Measurements from ENCODE around the gene HYCC1. TPM values are rescaled to one million over a fixed set of nuclear protein-coding genes. Genes with fewer than 3 reads are reported as not detected.

HYCC1 gene
- 59.4 and 80.3 TPM in 2 replicates for polyA plus RNA-seq (2011; rRNA removed)
- polyA minus RNA-seq (2011; rRNA and poly(A)+ RNA removed): 41.7 and 70.3 TPM in 2 replicates

DNA sequence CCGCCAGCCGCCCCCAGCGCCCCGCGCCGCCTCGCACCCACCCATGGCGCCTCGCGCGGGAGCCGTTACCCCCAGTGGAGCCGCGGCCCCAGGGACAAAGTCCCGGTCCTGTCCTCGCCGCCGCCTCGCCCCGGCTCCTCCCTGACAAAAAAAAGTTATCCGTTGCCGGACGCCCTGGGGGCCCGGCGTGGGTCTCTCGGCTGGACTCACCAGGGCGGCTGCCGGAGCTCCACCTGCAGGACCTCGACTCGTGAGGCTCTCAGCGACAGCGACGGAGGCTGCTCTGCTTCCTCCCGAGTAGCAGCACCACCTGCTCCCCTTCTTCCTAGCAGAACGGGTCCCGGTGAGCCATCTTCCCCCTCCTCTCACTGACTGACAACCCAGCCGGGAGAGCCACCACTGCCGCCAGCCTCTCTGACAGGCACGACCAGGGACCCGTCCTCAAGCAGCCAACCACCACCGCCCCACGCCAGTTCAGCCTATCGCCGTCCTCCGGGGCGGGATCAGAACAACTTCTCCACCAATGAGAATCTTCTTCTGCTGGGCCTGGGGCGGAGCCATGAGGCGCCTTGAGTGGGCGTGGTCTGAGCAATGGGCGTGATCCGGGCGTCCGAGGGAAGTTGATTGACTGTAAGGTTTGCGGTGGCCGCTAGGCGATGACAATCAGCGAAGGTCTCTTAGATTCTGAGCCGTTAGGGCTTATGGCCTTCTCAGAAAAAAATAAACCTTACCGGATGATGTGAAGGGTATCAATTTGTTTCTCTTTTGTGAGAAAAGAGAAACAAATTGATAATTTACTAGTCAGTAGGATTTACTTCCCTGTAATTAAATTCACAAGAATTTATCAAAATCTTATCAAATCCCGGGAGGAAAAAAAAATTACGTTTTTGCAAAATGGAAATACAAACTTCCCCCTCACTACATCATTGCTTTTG, at the start of gene HYCC1:
Gene HYCC1 (minus strand): TSS at position 416 of the 935 bp plus-strand sequence. CDS start 23,019 bp downstream, outside the sequence.
- H3K4me3 ChIP-seq (ENCODE audit: low read depth, low read length): peak within 1 kb of the TSS; percentile 85
- peak within 1 kb of the TSS; percentile 54 for H3K27ac ChIP-seq (ENCODE audit: low read depth, low read length)
- peak; percentile 64 for TF ChIP-seq CTCF (IDR thresholded peaks at IDR 0.05; ENCODE audit: low read depth, low read length)
- DNase-seq (ENCODE audit: low read depth, low spot score): peak; percentile 97
- H3K9me3 ChIP-seq (ENCODE audit: control insufficient read depth, insufficient read depth, low read length): no peaks in the 10 kb centered on the region
- CTCF ChIA-PET: interaction anchor here (0.7 to 1.3 kb wide), 2 partner anchors 11 to 140 kb away, joined by 3 to 4 read pairs; no protein-coding TSS in a partner anchor
- POLR2A ChIA-PET: no interaction called here
- no peaks in the 10 kb centered on the region for H3K27me3 ChIP-seq (ENCODE audit: control insufficient read depth, insufficient read depth, low read length)

GRCh38 chr7:23062452-23062851, 48.5 kb upstream of the HYCC1 start:
- H3K4me3 ChIP-seq (ENCODE audit: low read depth, low read length): no peak overlapping the region
- peak; percentile 23 for DNase-seq (ENCODE audit: low read depth, low spot score)
- TF ChIP-seq CTCF (IDR thresholded peaks at IDR 0.05; ENCODE audit: low read depth, low read length): no peak
- ChIA-PET CTCF (no interaction called here), POLR2A (no interaction called here)
- H3K9me3 ChIP-seq (ENCODE audit: control insufficient read depth, insufficient read depth, low read length): no peaks in the 10 kb centered on the region
- H3K27me3 ChIP-seq (ENCODE audit: control insufficient read depth, insufficient read depth, low read length): no peaks in the 10 kb centered on the region
- no peak overlapping the region for H3K27ac ChIP-seq (ENCODE audit: low read depth, low read length)

DNA sequence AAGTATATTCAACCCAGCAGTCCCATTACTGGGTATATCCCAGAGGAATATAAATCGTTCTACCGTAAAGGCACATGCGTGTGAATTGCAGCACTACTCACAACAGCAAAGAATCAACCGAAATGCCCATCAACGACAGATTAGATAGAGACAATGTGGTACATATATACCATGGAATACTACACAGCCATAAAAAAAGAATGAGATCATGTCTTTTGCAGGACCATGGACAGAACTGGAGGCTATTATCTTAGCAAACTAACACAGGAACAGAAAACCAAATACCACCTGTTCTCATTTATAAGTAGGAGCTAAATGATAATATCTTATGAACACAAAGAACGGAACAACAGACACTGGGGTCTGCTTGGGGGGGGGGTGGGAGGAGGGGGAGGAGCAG, 47.4 kb upstream of the HYCC1 start:
- Histone ChIP-seq H3K27ac (ENCODE audit: low read depth, low read length) (no peak overlapping the region), H3K4me3 (ENCODE audit: low read depth, low read length) (no peak overlapping the region), H3K27me3 (ENCODE audit: control insufficient read depth, insufficient read depth, low read length) (no peaks in the 10 kb centered on the region), H3K9me3 (ENCODE audit: control insufficient read depth, insufficient read depth, low read length) (no peaks in the 10 kb centered on the region)
- no peak for TF ChIP-seq CTCF (IDR thresholded peaks at IDR 0.05; ENCODE audit: low read depth, low read length)
- CTCF ChIA-PET: interaction anchor here (0.7 to 1.2 kb wide), 2 partner anchors 25 to 155 kb away, joined by 3 to 4 read pairs; no protein-coding TSS in a partner anchor
- no peak for DNase-seq (ENCODE audit: low read depth, low spot score)
- POLR2A ChIA-PET: no interaction called here

GRCh38 chr7:23058408-23059096, 44.6 kb upstream of the HYCC1 start:
- CTCF ChIA-PET: interaction anchor here (0.7 to 7.2 kb wide), 7 partner anchors 27 to 499 kb away, joined by 3 to 236 read pairs (median 5); no protein-coding TSS in a partner anchor
- no peak for TF ChIP-seq CTCF (IDR thresholded peaks at IDR 0.05; ENCODE audit: low read depth, low read length)
- POLR2A ChIA-PET: interaction anchor here (0.6 to 0.7 kb wide), 2 partner anchors 192 to 324 kb away, joined by 3 to 5 read pairs; no protein-coding TSS in a partner anchor
- Histone ChIP-seq H3K4me3 (ENCODE audit: low read depth, low read length) (no peak overlapping the region), H3K27me3 (ENCODE audit: control insufficient read depth, insufficient read depth, low read length) (no peaks in the 10 kb centered on the region), H3K27ac (ENCODE audit: low read depth, low read length) (no peak overlapping the region), H3K9me3 (ENCODE audit: control insufficient read depth, insufficient read depth, low read length) (no peaks in the 10 kb centered on the region)
- no peak for DNase-seq (ENCODE audit: low read depth, low spot score)
